Activated CD4-positive, alpha-beta T cell treated with anti-CD3 and anti-CD28 coated beads for 4 hours (primary cell): Measurements from ENCODE around the gene EMC7.
"Not testable (repeated sequence)": the region's sequence is repeated elsewhere in the genome, so short reads cannot be mapped to it uniquely, and the experiment has no call there.

ENCODE experiments used
- DNase-seq, 2 donors: peaks; one replicate each; pipeline ENCODE4 v3.0.0-alpha.2; 2020

EMC7 gene

DNA sequence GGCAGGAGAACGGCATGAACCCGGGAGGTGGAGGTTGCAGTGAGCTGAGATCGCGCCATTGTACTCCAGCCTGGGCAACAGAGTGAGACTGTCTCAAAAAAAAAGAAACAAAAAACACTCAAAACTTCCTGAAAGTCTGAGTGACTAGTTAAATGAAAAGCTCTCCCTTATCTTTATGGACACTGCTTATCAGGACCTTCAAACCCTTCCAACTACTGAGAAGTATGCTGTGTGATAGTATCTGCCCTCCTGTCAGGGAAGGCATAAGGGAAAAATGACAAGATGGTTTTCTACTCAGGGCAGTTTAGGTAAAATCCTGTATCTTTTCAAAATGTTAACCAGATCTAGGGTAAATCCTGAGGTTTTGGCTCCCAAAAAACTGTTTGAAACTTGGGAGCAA is 21.8 kb downstream of the EMC7 start:
- DNase-seq, result no peak

DNA sequence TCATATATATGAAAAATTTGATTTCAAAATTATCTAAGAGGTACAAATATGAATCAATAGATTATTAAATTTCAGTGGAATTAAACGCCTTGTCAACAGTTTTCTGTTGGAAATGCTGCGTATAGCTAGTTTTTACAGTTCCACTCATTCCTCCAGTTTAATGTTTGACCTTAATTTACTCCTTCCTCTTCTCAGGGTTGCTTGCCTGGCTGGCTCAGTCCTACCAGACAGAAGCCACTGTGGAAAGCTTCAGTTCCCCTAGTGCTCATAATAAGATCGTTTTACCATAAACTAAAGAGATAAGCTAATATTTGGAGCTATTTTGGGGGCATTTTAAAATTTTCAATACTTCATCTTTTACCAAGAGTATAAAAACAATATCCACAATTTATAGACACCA is 22.8 kb downstream of the EMC7 start:
- DNase-seq, result no peak

DNA sequence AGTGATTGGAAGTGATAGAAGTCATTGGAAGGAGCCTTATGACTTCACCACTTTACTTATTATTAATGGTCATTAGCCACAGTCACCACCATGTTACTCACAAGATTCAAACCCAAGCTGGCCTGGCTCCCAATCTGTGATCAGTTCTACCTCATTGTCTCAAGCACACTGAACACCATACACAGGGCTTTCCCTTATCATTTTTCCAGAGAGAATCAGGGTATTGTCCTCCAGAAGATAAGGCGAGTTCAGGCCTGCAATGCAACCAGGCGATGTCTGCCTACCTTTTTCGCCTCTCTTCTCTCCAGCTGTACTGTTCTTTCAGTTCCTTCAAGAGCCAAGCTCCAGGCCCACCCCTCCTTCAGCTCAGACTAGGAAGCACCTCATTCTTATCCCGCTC is 24.9 kb downstream of the EMC7 start:
- no peak for DNase-seq

DNA sequence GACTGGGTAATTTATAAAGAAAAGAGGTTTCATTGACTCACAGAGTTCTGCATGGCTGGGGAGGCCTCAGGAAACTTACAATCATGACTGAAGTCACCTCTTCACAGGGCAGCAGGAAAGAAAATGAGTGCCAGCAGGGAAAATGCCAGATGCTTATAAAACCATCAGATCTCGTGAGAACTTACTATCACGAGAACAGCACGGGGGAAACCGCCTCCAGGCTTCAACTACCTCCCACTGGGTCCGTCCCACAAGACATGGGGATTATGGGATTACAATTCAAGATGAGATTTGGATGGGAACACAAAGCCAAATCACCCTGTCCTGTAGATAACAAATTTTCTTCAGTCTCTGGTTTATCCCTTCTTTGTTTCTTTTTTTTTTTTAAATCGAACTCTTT is 31.7 kb downstream of the EMC7 start:
- DNase-seq, result no peak

DNA sequence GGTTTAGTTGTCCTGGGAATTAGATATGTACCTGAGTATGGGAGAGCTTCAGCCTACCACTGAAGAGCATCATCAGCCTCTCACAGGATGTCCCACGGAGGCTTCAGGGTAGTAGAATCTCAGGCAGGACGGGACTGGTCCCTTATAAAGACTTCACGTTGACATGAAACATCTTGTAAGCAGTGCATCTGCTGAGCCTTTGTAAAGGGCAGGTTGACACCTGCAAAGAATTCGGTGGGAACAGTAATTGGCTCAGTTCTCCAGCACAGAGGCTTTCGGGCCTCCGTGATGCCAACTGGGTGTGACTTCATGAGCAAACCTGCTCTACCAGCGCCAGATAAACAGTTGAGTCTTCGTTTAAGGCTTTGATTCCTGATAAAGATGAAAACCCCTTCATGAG is 35.7 kb downstream of the EMC7 start:
- no peak for DNase-seq

DNA sequence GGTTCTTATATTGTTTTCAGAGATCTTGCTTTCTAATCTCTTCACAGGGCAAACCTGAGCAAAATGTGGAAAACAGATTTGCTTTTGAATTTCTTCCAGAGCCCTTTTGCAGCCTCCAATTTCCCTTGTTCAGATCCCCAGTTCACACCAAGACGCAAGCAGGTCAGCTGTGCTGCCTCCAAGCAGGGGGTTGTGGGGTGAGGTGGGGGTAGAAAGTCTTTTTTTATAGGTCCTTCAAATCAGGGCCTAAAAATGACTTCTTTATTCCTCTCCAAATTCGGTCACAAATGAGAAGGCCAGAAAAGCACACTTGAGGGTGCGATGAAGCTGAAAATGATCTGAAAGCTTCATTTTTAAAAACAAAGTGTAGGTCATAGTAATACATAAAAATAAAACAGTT is 36.4 kb downstream of the EMC7 start:
- no peak for DNase-seq

DNA sequence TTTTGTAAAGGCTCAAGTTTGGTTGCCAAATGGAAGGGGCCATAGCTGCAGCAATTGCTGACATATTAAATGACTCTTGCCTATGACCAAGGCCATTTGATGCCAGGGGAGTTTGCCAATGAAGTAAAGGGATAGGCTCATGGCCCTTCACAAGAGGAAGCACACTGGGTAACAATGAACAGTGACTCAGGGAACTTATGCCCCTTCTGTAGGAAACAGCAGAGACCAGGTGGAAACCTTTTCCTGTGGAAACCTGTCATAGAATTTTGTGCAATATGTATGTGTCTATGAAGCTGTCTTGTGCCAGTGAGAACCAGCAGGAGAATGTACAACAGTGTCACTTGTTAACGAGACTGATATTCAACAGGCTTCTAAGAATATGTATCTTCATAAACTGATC is 37.2 kb downstream of the EMC7 start:
- DNase-seq, result no peak

DNA sequence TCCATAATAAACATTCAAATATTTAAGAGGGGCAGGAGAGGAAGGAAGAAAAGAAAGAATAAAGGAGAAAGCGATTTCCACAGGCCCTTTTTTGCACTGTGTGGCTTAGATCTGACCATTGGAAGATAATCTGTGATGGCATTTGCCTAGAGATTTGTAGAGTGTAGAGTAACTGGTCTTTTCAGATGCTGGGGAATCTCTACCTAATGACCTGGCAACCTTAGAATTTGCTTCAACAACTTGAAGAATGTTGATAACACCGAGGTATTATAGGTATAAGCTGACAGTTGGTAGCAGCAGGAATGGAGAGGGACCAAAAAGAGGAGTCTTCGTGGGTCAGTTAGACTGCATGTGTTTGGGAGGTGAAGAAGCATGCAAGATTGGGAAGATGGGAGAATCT is 41.7 kb downstream of the EMC7 start:
- DNase-seq, result no peak

DNA sequence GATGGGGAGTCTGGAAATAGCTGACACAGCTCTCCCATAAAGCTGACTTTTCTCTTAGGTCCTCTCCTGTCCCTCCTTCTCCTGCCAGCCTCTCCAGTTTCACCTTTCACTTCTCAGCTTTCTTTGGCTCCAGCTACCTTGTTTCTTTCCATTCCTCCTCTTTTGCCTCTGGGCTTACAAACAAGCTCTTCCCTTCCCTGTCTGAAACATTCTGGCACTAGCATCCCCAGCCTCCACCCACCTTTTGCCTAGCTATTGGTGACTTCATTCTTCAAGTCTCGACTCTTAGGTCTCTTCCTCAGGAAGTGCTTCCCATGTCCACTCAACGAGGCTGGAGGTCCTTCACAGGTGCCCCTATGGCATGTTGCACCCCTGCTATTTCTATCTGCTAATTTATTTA is 42.2 kb downstream of the EMC7 start:
- DNase-seq, result no peak

DNA sequence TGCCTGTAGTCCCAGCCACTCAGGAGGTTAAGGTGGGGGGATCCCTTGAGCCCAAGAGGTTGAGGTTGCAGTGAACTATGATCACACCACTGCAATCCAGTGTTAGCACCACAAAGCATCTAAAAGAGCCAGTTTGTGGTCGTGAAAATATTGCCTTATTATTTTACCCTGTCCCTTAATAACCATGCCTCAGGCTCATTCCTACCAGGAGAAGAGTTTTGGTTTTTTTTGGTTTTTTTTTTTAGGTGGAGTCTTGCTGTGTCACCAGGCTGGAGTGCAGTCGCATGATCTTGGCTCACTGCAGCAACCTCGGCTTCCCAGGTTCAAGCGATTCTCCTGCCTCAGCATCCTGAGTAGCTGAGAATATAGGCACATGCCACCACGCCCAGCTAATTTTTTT is 44.8 kb downstream of the EMC7 start:
- no peak for DNase-seq

DNA sequence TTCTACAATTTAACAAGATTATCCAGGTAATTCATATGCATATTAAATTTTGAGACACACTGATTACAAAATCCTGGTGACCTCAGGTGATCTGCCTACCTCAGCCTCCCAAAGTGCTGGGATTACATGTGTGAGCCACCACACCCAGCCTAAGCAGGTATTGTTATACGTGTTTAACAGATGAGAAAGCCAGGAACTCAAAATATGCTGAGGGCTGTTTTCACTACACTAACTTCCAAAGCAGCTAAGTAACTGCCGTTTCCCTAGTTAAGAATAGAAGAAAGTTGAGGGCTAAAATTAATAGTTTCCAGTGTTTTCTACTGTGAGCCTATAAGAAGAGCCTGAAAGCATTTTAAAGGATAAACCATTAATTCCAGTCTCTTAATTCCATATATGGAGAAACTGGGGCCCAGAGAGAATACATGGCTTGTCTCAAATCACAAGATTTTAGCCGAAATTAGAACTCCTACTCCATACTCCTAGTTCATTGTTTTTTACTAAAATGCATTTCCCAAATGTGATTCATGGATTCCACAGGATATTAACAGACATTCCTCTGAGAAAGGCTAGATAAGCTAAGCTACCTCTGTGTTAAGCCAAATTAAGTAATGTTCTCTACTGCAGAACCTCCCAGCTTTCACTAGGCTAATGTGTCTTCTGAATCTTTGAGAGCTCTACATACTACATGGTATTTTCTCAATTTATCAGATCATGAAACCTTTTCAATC is 45.6 kb downstream of the EMC7 start:
- no peak for DNase-seq

DNA sequence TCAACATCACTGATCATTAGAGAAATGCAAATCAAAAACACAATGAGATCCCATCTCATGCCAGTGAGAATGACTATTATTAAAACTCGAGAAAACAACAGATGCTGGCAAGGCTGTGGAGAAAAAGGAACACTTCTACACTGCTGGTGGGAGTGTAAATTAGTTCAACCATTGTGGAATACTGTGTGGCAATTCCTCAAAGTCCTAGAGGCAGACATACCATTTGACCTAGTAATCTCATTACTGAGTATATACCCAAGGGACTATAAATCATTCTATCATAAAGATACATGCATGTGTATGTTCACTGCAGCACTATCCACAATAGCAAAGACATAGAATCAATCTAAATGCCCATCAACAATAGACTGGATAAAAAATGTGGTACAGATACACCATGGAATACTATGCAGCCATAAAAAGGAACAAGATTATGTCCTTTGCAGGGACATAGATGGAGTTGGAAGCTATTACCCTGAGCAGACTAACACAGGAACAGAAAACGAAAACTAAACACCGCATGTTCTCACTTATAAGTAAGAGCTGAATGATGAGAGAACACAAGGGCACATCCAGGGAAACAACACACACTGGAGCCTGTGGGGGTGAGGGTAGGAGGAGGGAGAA is 47.5 kb downstream of the EMC7 start:
- DNase-seq, result no peak

DNA sequence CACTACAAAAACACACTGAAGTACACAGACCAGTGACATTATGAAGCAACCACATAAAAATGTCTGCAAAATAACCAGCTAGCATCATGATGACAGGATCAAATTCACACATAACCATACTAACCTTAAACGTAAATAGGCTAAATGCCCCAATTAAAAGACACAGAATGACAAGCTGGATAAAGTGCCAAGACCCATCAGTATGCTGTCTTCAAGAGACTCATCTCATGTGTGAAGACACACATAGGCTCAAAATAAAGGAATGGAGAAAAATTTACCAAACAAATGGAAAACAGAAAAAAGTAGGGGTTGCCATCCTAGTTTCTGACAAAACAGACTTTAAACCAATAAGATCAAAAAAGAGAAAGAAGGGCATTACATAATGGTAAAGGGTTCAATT is 51.3 kb downstream of the EMC7 start:
- not testable (repeated sequence) for DNase-seq

DNA sequence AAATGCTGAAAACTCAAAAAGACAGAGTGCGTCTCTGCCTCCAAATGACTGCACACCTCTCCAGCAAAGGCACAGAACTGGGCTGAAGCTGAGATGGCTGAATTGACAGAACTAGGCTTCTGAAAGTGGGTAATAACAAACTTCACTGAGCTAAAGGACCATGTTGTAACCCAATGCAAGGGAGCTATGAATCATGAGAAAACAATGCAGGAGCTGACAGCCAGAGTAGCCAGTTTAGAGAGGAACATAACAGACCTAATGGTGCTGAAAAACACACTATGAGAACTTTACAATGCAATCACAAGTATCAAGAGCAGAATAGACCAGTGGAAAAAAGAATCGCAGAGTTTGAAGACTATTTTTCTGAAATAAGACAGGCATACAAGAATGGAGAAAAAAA is 52.5 kb downstream of the EMC7 start:
- DNase-seq, result no peak

DNA sequence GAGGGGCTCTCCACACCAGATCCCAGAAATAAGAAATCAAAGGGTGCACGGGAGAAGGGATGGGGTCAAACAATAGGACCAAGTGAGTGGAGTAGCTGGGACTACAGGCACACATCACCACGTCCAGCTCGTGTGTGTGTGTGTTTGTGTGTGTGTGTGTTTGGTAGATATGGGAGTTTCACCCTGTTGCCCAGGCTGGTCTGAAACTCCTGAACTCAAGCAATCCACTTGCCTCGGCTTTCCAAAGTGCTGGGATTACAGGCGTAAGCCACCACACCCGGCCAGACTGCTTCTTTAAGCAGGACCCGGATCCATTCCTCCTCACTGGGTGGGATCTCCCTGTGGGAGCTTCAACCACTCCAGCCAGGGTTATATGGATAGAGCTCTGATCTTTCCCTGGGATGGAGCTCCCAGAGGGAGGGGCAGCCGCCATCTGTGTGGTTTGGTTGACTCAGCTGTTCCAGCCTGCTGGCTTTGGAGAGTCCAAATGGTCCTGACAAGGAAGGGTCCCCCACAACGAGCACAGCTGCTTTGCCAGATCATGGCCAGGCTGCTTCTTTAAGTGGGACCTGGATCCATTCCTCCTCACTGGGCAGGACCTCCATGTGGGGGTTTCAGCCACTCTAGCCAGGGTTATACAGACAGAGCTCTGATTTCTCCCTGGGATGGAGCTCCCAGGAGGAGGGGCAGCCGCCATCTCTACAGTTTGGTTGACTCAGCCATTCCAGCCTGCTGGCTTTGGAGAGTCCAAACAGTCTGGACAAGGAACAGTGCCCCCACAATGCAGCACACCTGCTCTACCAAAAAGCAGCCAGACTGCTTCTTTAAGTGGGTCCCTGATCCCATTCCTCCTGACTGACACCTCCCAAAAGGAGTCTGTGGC is 53.5 kb downstream of the EMC7 start:
- DNase-seq, result no peak

DNA sequence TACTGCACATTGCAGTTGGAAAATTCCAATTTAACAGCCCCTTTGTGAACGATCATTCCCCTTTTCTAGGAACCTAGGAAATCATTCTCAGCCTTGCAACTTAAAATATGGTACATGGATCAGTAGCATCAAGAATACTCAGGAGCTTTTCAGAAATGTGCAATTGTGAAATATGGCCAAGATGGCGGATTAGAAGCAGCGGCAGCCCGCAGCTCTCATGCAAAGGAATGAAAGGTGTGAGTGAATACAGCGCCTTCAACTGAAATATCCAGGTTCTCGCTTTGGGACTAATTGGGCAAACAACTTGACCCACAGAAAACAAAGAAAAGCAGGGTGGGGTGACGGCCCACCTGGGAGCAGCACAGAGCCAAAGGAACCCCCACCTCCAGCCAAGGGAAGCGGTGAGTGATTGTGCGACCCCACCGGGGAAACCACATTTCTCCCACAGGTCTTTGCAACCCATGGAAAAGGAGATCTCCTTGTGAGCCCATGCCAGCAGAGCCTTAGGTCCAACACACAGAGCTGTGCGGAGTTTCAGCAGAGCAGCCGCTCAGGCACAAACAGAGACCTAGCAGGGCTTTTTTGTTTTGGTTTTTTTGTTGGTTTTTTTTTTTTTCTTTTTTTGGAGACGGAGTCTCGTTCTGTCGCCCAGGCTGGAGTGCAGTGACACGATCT is 55.1 kb downstream of the EMC7 start:
- DNase-seq, result no peak

DNA sequence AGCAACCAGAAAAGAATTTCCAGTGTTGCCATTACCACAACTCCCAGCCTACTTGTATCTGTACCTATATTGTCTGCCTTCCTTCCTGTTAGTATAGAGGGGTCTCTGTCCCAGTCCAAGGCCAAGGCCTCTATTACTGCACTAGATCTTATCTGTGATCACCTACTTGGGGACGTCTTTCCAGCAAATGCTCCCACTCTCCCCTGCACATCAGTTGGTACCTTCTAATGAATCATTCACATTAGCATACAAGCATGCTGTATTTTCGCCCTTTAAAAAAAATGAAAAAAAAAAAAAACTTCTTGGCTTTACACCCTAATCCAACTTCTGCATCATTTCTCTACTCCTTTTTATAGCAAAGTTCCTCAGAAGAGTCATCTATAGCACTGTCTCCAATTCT is 57.8 kb downstream of the EMC7 start:
- DNase-seq, result no peak

DNA sequence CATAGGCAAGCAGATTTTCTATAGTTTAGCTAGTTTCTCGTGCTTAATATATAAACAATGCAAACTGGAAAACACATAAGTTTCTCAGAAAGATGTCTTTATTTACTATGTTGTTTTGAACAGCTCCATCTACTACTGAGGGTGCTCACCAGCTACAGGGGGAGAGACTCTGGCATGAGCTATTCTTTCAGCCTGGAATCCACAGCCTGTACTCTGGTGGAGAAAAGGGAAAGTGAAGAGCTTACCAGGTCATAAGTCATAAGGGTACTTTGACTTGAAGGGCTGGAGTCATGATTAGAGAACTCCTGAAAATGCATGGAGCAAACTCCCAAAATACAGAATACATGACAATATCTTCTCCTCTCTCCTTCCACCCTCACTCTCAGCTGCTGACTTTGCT is 58.3 kb downstream of the EMC7 start:
- DNase-seq, result no peak

DNA sequence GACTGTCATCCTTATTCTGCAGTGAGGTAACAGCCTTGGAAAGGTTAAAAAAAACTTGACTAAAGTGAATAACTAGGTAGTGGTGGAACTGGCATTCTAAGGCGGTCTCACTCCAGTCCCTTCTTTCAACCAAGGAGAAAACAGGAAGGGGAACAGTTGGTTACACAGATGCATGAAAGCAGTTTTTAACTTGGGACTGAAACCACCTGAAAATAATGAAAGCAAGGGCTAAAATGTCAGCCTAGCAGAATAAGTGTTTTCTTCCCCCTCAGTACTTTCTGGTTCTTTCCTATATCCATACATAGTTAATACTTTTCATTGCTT is 61.9 kb downstream of the EMC7 start:
- no peak for DNase-seq

DNA sequence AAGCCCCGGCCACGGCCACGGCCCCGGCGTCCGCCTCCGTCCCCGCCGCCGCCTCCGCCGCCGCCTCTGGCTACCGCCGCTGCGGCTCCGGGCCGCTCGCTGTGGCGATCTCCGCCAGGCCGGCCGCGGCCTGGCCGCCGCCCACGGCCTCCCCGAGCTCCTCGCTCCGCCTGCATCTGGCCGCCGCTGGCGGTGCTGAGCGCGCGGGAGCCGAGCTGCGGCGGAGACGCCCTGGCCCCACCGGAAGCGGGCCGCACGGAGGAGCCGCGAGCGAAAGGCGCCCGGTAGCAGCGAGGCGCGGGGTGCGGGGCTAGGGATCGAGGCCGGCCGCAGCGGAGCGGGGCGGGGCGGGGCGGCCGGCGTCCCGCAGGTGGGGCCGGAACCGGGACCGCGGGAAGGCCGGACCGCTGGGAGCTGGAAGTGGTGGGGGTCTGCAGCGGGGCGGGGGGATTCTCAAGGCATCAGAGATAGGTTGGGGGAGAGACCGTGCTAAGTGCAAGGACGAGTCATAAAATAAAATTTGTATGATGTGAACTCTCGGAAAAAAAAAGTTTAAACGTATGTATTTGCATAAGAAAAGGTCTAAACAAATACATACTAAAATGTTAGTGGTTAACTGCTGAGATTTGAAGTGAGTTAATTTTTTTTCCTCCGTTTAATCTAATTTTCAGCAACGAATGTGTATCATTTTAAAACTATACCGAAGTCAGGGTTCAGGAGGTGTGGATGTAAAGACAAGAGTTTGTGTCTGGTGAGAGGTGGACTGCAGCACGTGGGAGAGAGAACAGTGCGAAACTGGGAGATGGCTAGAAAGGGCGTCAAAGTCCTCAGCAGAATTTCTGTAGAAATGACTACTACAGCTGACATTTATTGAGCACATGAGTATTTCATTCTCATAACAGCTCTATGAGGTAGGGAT is 62.5 kb downstream of the EMC7 start, which contains the start of gene AVEN:
TSS of gene AVEN (minus strand) at position 334 of the 919 bp plus-strand sequence. CDS start at position 176, 158 bp downstream.
- DNase-seq, result peak; percentile 46 to 58

DNA sequence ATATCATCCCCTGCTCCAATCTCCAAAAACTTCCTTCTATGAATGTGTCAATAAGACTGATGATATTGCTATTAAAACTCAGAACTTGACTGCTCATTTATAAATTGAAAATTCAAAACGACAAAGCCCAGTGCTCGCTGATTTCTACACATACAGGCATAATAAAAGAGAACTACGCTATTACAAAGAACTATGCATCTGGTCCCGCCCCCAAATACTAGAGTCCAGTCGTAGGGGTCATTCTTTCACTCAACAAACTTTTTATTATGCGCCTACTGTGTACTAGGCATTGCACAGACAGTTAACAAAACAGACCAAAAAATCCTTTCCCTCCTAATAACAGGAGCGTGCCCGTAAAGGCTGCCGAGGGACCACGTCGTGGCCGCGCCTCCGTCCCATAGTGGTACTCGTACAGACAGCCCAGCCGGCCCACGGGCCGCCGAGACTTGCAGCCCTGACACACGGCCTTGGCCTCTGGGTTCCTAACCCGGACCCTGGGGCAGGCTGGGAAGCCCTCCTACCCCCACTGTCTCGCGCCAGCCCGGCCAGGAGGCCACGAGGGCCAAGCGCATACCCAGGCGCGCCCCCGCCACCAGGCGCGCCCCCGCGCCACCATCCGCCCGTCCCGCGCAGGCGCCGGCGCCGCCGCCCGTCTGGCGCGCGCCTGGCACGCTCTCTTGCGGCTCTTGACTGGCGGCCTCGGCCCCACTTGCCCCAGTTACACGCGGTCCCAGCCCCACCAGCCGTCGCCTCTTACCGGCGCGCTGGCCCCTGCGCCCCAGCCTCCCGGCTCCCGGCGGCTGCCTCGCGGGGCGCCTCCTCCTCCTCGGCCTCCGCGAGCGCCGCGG is 63.4 kb downstream of the EMC7 start:
- DNase-seq, result peak; percentile 71 to 79
